Renal cortex interstitium (tissue), 11 donors: Measurements from ENCODE around the gene CERS6. TPM values are rescaled to one million over a fixed set of nuclear protein-coding genes. Genes with fewer than 3 reads are reported as not detected.
A peak's percentile ranks its signal among the peaks of the same experiment; 100 is the strongest.

Experiments used
- DNase-seq, 11 donors: peaks; one replicate each; pipeline ENCODE4 v3.0.0-alpha.2; 2013; ENCODE audit warnings: low read depth in 9 of 11, low spot score in 4 of 11; ENCODE audit errors: extremely low read depth in 1 of 11
- polyA plus RNA-seq, 3 donors: library from polyadenylated mRNA; unstranded; fragments of 120-200 nt; gene quantifications; one replicate each; pipeline ENCODE4 v1.2.1, GENCODE V29; 2013; ENCODE audit not compliant: insufficient read length in 3 of 3

CERS6 gene
- polyA plus RNA-seq, 3 donors, result 44.2 to 54.8 (median 47.0) TPM

DNA sequence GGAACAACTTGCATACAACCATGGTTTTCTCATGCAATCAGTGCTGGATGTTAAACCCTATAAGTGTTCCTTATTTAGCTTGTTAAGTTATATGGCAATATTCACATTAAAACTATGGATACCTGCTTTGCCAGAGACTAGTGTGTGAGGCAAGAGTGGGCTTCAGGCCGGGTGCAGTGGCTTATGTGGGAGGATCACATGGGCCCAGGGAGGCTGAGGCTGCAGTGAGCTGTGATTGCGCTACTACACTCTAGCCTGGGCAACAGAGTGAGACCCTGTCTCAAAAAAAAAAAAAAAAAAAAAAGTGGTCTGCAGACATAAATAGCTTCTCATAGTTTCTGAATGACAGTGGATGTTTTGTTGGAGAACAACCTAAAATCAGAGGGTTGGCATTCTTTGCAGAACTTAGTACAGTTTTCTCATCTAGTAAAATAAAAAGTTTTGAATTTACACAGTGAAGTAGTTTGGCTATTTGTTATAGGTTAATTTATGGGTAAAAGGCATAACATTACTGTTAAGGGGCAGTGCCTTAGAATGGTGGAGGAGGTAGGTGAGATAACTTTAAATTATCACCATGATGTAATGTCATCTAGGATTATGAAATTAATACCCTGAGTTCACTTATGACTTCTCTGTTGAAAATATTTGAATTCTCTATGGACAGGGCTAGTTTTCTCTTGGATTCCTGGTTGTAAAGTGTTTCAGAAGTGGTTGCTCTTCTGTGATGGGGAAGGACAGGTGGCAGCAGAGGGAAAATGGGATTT lies 5.3 kb downstream of the CERS6 start:
- no peak for DNase-seq

DNA sequence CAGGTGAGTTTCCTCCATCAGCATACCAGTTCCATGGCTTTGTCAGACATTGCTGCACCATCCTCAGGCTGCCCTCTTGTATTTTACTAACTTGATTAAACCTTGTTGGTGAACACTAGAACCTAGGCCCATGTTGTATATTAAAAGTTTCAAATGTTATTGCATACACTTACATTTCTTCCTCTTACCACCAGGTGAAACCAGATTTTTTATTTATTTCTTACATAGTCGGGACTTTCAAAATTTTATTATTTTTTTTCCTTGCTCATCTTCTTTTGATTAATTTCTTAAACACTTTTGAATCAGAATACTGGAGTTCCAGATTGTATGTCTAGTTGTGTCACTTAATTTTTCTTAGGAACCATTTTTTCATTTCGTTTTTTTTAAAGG lies 5.9 kb downstream of the CERS6 start:
- no peak for DNase-seq

DNA sequence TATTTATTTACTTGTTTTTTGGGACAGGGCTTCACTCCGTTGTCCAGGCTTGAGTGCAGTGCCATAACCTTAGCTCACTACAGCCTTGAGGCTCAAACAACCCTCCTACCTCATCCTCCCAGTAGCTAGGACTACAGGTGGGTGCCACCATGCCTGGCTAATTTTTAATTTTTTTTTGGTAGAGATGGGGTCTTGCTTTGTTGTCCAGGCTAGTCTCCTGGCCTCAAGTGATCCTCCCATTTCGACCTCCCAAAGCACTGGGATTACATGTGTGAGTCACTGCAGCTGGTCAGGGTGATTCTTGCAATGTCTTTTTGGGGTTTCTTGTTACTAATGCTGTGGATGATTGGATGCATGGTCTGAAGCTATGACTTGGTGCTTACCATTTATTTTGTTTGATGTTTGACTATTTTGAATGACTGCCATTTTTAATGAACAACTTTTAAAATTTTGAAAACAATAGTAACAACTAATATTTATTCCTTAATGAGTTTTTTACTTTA lies 6.5 kb downstream of the CERS6 start:
- no peak for DNase-seq

DNA sequence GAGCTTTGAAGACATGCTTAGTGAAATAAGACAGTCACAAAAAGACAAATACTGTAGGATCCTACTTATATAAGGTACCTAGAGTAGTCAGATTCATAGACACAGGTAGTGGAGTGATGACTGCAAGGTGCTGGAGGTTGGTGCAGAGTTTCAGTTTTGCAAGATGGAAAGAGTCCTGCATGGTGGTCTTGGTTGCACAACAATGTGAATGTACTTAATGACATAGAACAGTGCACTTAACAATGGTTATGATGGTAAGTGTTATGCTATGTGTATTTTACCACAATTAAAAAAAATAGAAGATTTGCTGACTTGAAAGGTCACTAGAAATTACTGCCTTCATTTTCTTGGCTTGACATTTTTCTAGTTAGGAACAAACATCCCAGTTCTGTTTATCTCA lies 9.5 kb downstream of the CERS6 start:
- DNase-seq, result no peak

DNA sequence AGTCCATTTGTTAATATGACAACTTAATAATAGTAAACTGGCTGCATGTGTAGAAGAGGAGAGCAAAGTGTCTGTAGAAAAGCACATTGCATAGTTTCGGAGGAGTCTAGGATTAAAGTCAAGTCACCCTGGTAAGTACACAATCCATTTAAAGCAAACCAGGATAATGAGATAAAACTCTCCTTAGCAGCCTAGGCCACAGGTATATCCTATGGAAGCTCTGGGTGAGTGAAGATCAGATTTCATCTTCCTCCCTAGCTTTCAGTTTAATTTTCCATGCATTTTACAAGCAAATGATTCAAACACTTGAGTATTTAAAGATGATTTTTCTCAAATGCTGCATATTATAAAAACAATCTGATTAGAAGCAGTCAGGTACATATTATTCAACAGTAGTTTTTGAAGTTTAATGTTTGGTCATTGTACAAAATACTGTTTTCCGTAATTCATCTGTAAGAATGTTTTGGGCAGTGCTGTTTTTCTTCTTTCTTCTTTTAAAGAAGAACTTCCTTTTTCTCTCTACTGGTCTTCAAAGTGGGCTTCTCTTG lies 10.2 kb downstream of the CERS6 start:
- no peak for DNase-seq

DNA sequence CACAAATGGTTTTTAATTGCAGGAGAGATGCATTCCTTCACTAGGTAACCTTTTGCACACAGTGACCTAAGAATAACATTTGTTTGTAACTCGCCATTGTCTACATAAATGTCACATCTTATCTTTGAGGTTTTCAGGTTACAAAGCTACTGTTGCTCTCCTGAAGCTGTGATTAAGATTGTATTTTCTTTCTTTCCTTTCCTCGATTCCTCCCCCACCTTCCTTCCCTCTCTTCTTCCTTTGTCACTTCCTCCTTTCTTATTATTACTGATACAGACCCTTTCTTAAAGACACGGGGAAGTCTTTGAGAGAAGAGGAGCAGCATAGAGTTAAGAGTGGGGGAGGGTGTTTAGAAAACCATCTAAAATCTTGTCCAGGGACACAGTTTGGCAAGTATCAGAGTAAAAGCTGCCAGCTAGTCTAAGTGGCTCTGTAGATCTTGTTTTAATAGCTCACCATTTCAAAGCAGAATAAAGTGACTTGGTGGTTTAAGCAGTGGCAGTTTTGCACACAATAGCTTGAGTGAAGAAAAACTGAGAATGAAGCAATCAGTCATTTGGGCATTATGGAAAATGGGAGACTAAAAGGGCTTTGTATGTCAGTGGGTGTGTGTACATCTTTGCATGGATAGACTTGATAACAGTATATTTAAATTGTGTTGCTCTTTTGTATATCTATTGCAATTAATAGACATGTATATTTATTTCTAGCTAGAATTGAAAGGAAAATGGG lies 10.9 kb downstream of the CERS6 start:
- no peak for DNase-seq

DNA sequence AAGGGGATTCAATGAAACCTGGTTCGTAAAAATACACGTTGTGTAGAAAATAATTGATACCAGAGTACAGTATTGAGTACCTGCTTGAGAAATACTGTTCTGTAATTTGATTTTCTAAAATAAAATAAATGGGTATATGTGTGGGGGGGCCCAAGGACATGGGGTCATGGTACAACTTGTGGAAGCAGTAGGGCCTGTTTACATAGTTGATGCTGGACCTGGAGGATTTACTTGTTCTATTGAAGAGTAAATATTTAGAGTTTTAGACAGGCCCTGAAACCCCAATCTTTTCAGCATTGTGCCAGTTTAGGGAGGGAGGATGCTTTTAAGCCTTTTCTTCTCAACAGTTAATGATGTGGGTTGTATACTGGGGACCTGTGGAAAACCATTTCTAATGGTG lies 11.7 kb downstream of the CERS6 start:
- DNase-seq, result no peak

DNA sequence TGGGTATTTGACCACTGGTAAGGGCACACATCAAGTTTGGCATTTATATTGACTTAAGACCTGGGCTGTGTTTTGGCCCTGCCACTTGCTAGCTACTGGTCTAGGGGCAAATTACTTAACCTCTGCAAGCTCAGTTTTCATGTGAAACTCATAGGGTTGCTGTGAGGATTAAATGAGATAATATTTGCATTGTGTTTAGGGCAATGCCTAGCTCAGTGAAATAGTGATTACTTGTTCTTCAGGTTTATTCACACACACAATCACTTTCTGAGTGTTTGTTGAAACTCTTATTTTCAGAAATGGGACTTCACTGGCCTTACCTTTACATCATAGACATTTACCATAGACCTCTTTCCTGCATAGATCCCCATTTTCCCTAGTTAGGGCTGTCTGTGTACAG lies 12.3 kb downstream of the CERS6 start:
- DNase-seq, result no peak

DNA sequence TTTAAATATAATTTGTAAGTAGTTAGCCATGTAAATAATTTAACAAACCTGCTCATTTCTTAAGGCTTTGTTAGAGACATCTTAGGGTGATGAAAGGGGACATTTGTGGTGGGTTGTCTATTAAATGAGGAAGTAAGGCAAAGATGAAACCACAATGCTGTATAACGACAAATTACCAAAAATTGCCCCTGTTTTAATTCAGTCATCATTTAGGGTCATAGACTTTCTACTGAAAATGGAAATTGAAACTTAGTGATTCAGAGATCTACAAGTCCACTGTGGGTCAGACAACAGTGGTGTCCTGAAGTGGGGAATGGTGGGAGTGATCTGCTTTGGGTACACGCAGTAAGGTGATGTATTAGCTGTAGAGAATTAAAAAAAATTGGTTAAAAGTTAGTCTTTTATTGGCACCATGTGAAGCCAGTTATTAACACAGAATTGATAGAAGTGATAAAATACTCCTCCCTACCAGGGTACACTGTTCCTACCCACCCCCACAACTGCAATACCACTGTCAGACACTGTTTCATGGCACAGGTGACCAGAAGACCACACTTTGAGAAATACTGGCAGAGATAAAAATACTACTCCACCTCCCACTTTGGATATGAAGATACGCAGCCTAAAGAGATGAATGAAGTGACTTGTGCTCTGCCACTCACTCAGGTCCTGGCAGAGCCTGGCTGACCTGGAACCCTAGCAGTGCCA lies 13.4 kb downstream of the CERS6 start:
- no peak for DNase-seq

DNA sequence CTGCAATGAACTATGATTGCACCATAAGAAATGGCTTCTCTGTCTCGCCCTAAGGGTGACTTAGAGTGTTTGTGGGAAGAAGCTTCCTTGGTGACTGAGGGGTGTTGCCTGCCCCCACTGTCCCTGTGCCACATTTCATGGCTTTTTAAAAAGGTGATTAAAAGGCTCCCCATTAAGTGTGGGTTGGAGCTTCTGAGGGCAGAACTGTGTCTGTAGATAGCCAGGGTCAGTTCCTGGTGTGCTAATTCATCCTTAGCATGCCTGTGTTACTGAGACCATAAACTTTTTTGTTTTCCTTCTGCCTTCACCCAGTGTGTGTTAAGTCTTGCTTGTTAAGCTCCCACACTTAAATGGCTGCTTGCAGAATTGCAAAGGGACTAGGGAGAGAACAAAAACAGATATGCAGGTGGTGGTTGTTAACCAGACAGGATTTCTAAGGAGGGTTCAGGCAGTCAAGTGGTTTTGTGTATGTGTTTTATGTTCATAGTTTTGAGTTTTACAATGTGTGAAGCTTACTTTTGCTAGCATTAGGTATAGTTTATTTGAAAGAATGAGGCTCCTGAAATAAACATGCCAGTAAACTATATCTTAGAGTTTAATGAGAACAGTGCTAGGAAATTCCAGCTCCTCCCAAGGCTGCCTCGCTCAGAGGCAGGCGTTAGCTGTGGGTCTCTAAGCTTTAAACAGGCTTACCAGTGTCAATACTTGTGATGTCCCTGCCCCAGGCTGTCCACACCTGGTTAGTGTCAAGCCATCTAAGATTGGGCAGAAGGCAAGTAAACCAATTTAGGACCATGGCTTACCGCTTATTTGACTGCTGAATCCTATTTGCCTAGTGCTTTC lies 14.5 kb downstream of the CERS6 start:
- DNase-seq, result peak in 5 of 11 donors; percentile 44 to 65 (median 63)

DNA sequence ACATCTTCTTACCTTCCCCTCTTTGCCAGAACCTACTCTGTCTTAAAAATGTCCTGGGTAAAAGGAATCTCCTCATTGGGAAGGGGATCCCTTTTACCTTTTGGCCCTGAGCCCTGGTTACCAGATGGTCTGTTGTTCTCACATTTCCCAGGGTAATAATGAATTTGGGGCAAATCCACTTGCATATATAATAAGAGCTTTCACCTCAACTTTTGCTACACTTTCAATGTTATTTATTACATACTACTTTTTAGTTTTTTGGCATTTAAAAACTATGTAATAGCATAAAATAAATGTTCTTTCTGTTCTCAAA lies 15.0 kb downstream of the CERS6 start:
- no peak for DNase-seq

DNA sequence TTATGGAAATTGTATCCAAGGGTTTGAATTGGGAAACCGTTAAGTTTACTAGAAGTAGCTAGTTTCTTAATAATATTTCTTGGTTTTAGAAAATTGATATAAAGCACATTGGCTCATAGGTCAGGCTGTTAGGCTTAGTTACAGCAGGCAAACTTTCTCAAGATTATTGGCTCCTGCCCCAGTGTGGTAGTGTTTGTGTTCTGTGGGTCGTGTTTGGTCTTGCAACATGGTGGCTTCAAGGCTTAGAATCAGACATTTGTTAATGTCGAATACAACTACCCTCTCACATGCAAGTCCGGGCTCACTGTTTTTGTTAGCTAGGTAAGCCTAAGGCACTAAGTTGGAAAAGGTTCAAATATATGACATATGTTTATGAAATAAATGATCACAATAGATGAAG lies 19.6 kb downstream of the CERS6 start:
- no peak for DNase-seq

DNA sequence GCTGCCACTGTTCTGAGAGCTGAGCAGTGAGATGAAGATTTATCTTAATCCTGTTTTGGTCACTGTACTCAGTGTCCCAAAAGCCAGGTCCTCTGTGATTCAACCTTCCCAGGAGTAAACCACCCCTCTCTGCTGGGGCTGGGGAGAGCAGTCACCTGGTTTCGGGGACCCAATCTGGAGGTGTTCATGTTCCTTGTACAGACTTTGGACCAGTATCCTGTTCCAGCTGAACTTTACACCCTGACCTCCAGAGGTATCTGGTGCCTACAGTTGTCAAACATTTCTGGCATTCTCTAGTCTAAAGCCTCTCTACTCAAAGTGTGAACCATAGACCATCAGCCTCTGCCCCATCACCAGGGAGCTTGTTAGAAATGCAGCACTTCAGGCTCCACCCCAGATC lies 22.1 kb downstream of the CERS6 start:
- DNase-seq, result no peak

DNA sequence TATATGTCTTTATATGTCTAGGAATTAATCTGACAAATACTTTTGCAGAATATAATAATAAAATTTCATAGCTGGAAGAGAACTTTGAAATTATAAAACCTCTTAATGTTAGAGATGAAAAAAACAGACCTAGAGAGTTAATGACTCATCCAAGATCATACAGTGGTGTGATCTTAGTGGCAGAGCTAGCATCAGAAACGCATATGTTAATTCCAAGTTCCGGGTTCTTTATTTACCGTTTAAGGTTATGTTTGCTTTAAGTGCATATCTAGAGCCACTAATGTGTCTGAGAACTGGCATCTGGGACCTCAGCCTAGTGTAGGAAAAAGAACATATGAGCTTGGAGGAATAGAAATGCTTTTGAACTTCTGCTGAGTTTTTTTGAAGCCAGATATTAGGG lies 24.3 kb downstream of the CERS6 start:
- DNase-seq, result no peak

DNA sequence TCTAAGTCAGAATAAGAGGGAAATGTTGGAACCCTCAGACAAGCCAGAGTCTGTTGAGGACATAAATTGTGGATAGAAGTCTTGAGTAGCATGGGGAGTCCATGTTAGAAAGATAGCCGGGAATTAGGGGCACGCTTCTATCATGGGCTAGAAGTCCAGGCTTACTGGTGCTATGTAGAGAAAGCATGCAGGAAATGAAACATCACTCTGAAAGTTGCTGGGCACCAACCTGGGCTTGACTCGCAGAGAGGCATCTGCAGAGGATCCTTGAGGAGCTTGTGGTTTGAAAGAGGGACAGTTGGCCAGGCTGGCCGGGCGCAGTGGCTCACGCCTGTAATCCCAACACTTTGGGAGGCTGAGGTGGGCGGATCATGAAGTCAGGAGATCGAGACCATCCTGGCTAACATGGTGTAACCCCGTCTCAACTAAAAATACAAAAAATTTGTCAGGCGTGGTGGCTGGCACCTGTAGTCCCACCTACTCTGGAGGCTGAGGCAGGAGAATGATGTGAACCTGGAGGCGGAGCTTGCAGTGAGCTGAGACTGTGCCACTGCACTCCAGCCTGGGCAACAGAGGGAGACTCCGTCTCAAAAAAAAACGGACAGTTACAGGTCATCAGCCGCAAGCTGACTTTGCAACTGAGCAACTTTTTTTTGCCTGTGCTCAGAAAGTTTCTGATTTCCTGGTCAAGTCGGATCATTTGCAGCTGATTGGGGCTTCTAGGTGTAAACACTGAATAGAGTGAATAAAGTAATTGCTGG lies 24.9 kb downstream of the CERS6 start:
- no peak for DNase-seq

DNA sequence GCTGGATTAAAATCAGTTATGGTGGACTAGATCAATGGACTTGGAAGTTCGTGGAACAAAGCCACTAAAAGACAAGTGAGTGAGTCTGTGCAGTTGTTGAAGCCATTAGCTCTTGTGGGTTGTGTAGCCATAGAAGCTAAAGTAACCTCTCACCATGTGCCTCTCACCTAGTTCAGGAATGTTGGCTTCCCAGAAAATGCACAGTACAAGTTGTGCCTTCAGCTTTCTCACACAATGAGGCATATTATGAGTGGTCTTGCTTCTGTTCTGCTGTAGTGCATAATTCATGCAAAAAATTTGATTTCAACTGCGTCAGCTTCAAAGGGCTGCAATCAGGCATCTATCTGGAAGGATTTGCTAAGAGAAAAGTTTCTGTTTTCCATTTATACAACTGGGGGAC lies 26.2 kb downstream of the CERS6 start:
- no peak for DNase-seq

DNA sequence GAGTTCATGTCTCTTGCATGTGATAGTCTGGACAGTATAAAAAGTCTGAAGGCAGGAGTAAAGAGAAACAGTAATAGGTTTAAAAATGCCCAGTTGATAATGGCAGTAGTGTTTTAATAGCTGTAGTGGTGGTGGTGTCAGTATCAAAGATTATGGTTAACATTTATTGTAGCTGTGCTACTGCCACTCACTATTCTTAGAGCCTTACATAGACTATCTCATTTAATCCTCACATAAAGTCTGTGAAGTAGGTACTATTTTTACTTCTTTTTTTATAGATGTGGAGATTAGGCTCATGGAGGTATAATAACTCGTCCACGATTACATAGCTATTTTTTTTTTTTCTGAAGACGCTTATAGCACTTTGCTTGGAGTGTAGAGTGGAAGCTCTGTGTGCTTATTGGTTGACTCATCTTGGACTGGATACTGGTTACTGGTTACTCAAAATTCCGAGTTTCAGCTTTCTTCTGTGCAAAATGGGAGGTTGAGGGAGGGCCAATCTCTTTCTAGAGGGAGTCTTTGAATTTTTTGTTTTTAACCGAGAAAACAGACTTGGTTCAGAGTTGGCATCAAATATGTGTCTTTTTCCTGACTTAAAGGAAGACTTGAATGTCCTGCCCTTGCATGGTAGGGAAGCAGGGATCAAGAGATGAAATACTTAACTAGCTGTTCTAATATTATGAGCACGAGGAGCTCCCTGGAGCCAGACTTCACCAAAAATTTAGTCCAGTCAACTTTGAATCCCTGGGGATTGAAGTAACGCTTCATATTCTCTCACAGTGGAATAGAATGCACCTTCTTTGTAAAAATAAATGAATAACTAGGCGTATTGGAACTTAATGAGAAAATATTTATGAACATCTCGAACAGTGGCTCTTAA lies 27.1 kb downstream of the CERS6 start:
- no peak for DNase-seq
